ENCODE measurements around the gene ZFAND3. TPM values are rescaled to one million over a fixed set of nuclear protein-coding genes. Genes with fewer than 3 reads are reported as not detected.
A peak's percentile ranks its signal among the peaks of the same experiment; 100 is the strongest.
"Not testable (repeated sequence)": the region's sequence is repeated elsewhere in the genome, so short reads cannot be mapped to it uniquely, and the experiment has no call there.

Gene ZFAND3
- polyA plus RNA-seq, 3 donors, result 11.5 to 21.1 (median 11.7) TPM

DNA sequence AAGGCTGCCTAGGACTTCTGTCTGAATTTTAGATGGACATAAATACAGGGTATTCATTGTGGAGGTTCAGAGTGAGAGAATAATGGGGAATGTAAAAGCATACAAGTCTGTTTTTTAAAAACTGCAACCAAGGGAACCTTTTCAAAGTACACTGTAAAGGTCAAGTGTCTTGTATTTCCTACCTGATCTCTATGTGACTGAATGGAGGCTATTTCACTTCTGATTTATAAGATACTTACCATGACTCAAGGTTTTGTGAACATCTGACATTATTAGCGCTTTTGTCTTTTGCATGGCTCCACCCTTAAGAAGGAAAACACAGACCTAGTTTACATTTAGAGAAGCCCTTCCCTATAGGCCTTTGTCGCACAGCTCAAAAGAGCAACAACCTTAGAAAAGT lies 126.5 kb downstream of the ZFAND3 start:
- Histone ChIP-seq H3K4me2 (replicated peaks; ENCODE audit: extremely low read depth, low read length, poor library complexity, severe bottlenecking) (no peak overlapping the region), H3K27ac (ENCODE audit: low read depth in 1 of 2, low read length in 2 of 2) (no peak overlapping the region), H4K20me1 (ENCODE audit: insufficient read depth, low read length) (peaks cover 99% of the 10 kb centered on the region), H3K9me3 (replicated peaks in 1 of 2; ENCODE audit: control insufficient read depth in 1 of 2, insufficient read depth in 1 of 2, low read length in 2 of 2) (no peaks in the 10 kb centered on the region), H3K4me3 (replicated peaks in 1 of 3; ENCODE audit: low read depth in 2 of 3, low read length in 3 of 3) (no peak overlapping the region), H3K4me1 (ENCODE audit: control insufficient read depth in 1 of 2, insufficient read depth in 2 of 2, low read length in 2 of 2) (no peaks in the 10 kb centered on the region), H3K9ac (ENCODE audit: insufficient read depth, low read length, poor library complexity, severe bottlenecking) (no peak overlapping the region), H3K36me3 (replicated peaks in 1 of 2; ENCODE audit: control insufficient read depth in 1 of 2, insufficient read depth in 2 of 2, low read length in 2 of 2) (no peaks in the 10 kb centered on the region), H3K27me3 (ENCODE audit: control insufficient read depth in 2 of 2, insufficient read depth in 2 of 2, low read length in 2 of 2) (no peaks in the 10 kb centered on the region), H2AFZ (ENCODE audit: insufficient read depth, low read depth, low read length, poor library complexity, severe bottlenecking) (no peak overlapping the region), H3K79me2 (ENCODE audit: insufficient read depth, low read length) (peaks cover 82% of the 10 kb centered on the region)
- Mint-ChIP-seq H3K4me1 (peaks cover 30% of the 10 kb centered on the region), H3K4me3 (no peak overlapping the region), H3K27ac (peak overlapping the region in 4 of 7 donors; percentile 24 to 54 (median 44)), H3K9me3 (peaks cover 0 to 3% (median 0%) of the 10 kb centered on the region in 7 donors), H3K27me3 (ENCODE audit: low read depth in 3 of 3) (no peaks in the 10 kb centered on the region), H3K36me3 (peaks cover 5 to 6% of the 10 kb centered on the region in 2 donors)
- TF ChIP-seq, protein P1, sequence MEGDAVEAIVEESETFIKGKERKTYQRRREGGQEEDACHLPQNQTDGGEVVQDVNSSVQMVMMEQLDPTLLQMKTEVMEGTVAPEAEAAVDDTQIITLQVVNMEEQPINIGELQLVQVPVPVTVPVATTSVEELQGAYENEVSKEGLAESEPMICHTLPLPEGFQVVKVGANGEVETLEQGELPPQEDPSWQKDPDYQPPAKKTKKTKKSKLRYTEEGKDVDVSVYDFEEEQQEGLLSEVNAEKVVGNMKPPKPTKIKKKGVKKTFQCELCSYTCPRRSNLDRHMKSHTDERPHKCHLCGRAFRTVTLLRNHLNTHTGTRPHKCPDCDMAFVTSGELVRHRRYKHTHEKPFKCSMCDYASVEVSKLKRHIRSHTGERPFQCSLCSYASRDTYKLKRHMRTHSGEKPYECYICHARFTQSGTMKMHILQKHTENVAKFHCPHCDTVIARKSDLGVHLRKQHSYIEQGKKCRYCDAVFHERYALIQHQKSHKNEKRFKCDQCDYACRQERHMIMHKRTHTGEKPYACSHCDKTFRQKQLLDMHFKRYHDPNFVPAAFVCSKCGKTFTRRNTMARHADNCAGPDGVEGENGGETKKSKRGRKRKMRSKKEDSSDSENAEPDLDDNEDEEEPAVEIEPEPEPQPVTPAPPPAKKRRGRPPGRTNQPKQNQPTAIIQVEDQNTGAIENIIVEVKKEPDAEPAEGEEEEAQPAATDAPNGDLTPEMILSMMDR (IDR thresholded peaks at IDR 0.05), result no peak
- WGBS (ENCODE audit: insufficient coverage), result 100% methylated on average over 2 of the region's 2 CpGs
- no peak for DNase-seq
- intact Hi-C loops (cut with micrococcal nuclease), result no loop called here

DNA sequence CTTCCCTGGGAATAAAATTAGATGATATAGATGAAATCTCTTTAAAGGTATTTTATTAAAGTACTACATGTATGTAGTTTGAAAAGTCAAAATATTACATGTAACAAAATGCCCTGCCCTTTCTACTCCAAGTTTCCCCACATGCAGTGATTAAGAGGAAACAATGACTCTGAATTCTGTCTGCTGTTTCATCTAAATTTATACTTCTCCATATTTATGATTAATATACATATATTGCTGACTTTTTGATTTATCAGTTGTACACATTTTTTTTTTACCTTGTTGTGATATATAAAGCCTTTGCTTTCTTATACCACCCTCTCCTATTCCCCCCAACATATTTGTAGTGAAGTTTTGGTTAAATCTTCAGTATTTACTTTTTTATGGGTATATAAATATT lies 127.9 kb downstream of the ZFAND3 start:
- no peak overlapping the region for H2AFZ ChIP-seq (ENCODE audit: insufficient read depth, low read depth, low read length, poor library complexity, severe bottlenecking)
- Mint-ChIP-seq H3K9me3 (peaks cover 0 to 3% (median 0%) of the 10 kb centered on the region in 7 donors), H3K27ac (no peak overlapping the region), H3K27me3 (ENCODE audit: low read depth in 3 of 3) (no peaks in the 10 kb centered on the region), H3K4me1 (peaks cover 42% of the 10 kb centered on the region), H3K4me3 (no peak overlapping the region), H3K36me3 (peaks cover 5 to 6% of the 10 kb centered on the region in 2 donors)
- no peak for DNase-seq
- H3K4me1 ChIP-seq (ENCODE audit: control insufficient read depth in 1 of 2, insufficient read depth in 2 of 2, low read length in 2 of 2), result no peaks in the 10 kb centered on the region
- no peak overlapping the region for H3K27ac ChIP-seq (ENCODE audit: low read depth in 1 of 2, low read length in 2 of 2)
- no peaks in the 10 kb centered on the region for H3K36me3 ChIP-seq (replicated peaks in 1 of 2; ENCODE audit: control insufficient read depth in 1 of 2, insufficient read depth in 2 of 2, low read length in 2 of 2)
- peaks cover 99% of the 10 kb centered on the region for H4K20me1 ChIP-seq (ENCODE audit: insufficient read depth, low read length)
- TF ChIP-seq, protein P1 (IDR thresholded peaks at IDR 0.05), result no peak
- no peaks in the 10 kb centered on the region for H3K27me3 ChIP-seq (ENCODE audit: control insufficient read depth in 2 of 2, insufficient read depth in 2 of 2, low read length in 2 of 2)
- no peak overlapping the region for H3K4me2 ChIP-seq (replicated peaks; ENCODE audit: extremely low read depth, low read length, poor library complexity, severe bottlenecking)
- intact Hi-C loops (cut with micrococcal nuclease), result no loop called here
- peaks cover 91% of the 10 kb centered on the region for H3K79me2 ChIP-seq (ENCODE audit: insufficient read depth, low read length)
- H3K4me3 ChIP-seq (replicated peaks in 1 of 3; ENCODE audit: low read depth in 2 of 3, low read length in 3 of 3), result no peak overlapping the region
- H3K9ac ChIP-seq (ENCODE audit: insufficient read depth, low read length, poor library complexity, severe bottlenecking), result no peak overlapping the region
- H3K9me3 ChIP-seq (replicated peaks in 1 of 2; ENCODE audit: control insufficient read depth in 1 of 2, insufficient read depth in 1 of 2, low read length in 2 of 2), result no peaks in the 10 kb centered on the region

DNA sequence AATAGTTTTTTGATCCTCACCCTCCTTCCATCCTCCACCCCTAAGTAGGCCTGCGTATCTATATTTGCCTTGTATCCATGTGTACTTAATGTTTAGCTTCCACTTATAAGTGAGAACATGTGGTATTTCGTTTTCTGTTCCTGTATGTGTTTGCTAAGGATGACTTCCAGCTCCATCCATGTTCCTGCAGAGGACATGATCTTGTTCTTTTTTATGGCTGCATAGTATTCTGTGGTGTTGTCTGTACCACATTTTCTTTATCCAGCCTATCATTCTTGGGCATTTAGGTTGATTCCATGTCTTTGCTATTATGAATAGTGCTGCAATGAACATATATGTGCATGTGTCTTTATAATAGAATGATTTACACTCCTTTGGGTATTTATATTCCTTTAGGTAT lies 129.1 kb downstream of the ZFAND3 start:
- intact Hi-C loops (cut with micrococcal nuclease); H3K27ac ChIP-seq (ENCODE audit: low read depth in 1 of 2, low read length in 2 of 2); H3K4me2 ChIP-seq (replicated peaks; ENCODE audit: extremely low read depth, low read length, poor library complexity, severe bottlenecking); DNase-seq; H3K27me3 ChIP-seq (ENCODE audit: control insufficient read depth in 2 of 2, insufficient read depth in 2 of 2, low read length in 2 of 2); H3K4me3 Mint-ChIP-seq; H3K9me3 Mint-ChIP-seq; H3K4me3 ChIP-seq (replicated peaks in 1 of 3; ENCODE audit: low read depth in 2 of 3, low read length in 3 of 3); H3K9ac ChIP-seq (ENCODE audit: insufficient read depth, low read length, poor library complexity, severe bottlenecking); H3K36me3 Mint-ChIP-seq; H3K36me3 ChIP-seq (replicated peaks in 1 of 2; ENCODE audit: control insufficient read depth in 1 of 2, insufficient read depth in 2 of 2, low read length in 2 of 2); H3K4me1 ChIP-seq (ENCODE audit: control insufficient read depth in 1 of 2, insufficient read depth in 2 of 2, low read length in 2 of 2); H3K9me3 ChIP-seq (replicated peaks in 1 of 2; ENCODE audit: control insufficient read depth in 1 of 2, insufficient read depth in 1 of 2, low read length in 2 of 2); H2AFZ ChIP-seq (ENCODE audit: insufficient read depth, low read depth, low read length, poor library complexity, severe bottlenecking); H3K27me3 Mint-ChIP-seq (ENCODE audit: low read depth in 3 of 3); H3K27ac Mint-ChIP-seq: not testable (repeated sequence)
- H4K20me1 ChIP-seq (ENCODE audit: insufficient read depth, low read length), result peaks cover 99% of the 10 kb centered on the region
- peaks cover 93% of the 10 kb centered on the region for H3K79me2 ChIP-seq (ENCODE audit: insufficient read depth, low read length)
- peaks cover 48% of the 10 kb centered on the region for H3K4me1 Mint-ChIP-seq
- 100% methylated on average over 1 of the region's 2 CpGs for WGBS (ENCODE audit: insufficient coverage)

Data from CD14-positive monocyte (primary cell).